IPS-20b (cell line): ENCODE data around the gene ZNF43.
"Not testable (repeated sequence)": the region's sequence is repeated elsewhere in the genome, so short reads cannot be mapped to it uniquely, and the experiment has no call there.

ENCODE experiments used
- H3K27ac ChIP-seq: one replicate; pipeline ENCODE4 v1.5.1; 2013; ENCODE audit warnings: low read length
- H3K27me3 ChIP-seq: 2 replicates; pipeline ENCODE4 v1.6.1; 2013; ENCODE audit warnings: mild to moderate bottlenecking, low read length, inconsistent platforms; ENCODE audit not compliant: insufficient read depth
- H3K36me3 ChIP-seq: 2 replicates; pipeline ENCODE4 v1.6.1; 2013; ENCODE audit warnings: low read depth, mild to moderate bottlenecking, inconsistent platforms, low read length, moderate library complexity; ENCODE audit not compliant: insufficient read depth
- H3K4me1 ChIP-seq: 2 replicates; pipeline ENCODE4 v1.6.1; 2013; ENCODE audit warnings: mild to moderate bottlenecking, control low read depth, inconsistent platforms, low read length, moderate library complexity; ENCODE audit not compliant: insufficient read depth
- H3K4me3 ChIP-seq: 2 replicates; pipeline ENCODE4 v1.5.1; 2013; ENCODE audit warnings: mild to moderate bottlenecking, low read length, inconsistent platforms
- H3K9ac ChIP-seq: 2 replicates; pipeline ENCODE4 v1.6.1; 2013; ENCODE audit warnings: low read depth, mild to moderate bottlenecking, inconsistent platforms, low read length, moderate library complexity
- H3K9me3 ChIP-seq: 2 replicates; pipeline ENCODE4 v1.6.1; 2013; ENCODE audit warnings: mild to moderate bottlenecking, low read depth, low read length, inconsistent platforms; ENCODE audit not compliant: insufficient read depth

Gene ZNF43

GRCh38 chr19:21789466-21790085 lies 46.4 kb downstream of the ZNF43 start:
- peaks cover 7% of the 10 kb centered on the region for H3K9me3 ChIP-seq
- H3K27ac ChIP-seq, result no peak overlapping the region
- H3K4me3 ChIP-seq, result no peak overlapping the region

GRCh38 chr19:21786936-21787335 lies 49.0 kb downstream of the ZNF43 start:
- Histone ChIP-seq H3K9ac (no peak overlapping the region), H3K4me3 (no peak overlapping the region), H3K9me3 (peaks cover 7% of the 10 kb centered on the region), H3K4me1 (no peaks in the 10 kb centered on the region), H3K36me3 (no peaks in the 10 kb centered on the region), H3K27ac (no peak overlapping the region), H3K27me3 (no peaks in the 10 kb centered on the region)

More at GRCh38 chr19:21789466-21790085, 46.4 kb downstream of the ZNF43 start:
- no peak overlapping the region for H3K9ac ChIP-seq
- H3K27me3 ChIP-seq, result no peaks in the 10 kb centered on the region
- H3K36me3 ChIP-seq, result no peaks in the 10 kb centered on the region
- H3K4me1 ChIP-seq, result no peaks in the 10 kb centered on the region

- not testable (repeated sequence) for H3K4me3 ChIP-seq, H3K27ac ChIP-seq, H3K36me3 ChIP-seq, H3K27me3 ChIP-seq, H3K9ac ChIP-seq, H3K4me1 ChIP-seq
- H3K9me3 ChIP-seq, result peaks cover 11% of the 10 kb centered on the region; the same call in 1 of the 2 replicates
Measured at GRCh38 chr19:21775792-21776191, 60.2 kb downstream of the ZNF43 start.

- H3K27me3 ChIP-seq, result no peaks in the 10 kb centered on the region
- H3K36me3 ChIP-seq, result peaks cover 38% of the 10 kb centered on the region
- H3K27ac ChIP-seq, result no peak within 1 kb of the TSS
- H3K9me3 ChIP-seq, result no peaks in the 10 kb centered on the region
- no peaks in the 10 kb centered on the region; the same call in 1 of the 2 replicates for H3K4me1 ChIP-seq
- H3K9ac ChIP-seq, result peak within 1 kb of the TSS; percentile 91
- H3K4me3 ChIP-seq, result peak within 1 kb of the TSS; percentile 97
Measured at GRCh38 chr19:21767065-21767800, 68.7 kb downstream of the ZNF43 start, which contains the start of gene ZNF100. TSS of gene ZNF100 (minus strand) at chr19:21767579. CDS start at chr19:21767429, 150 bp downstream.

GRCh38 chr19:21766705-21767064 lies 69.3 kb downstream of the ZNF43 start:
- not testable (repeated sequence) for H3K27ac ChIP-seq, H3K9me3 ChIP-seq, H3K27me3 ChIP-seq, H3K4me1 ChIP-seq
- Histone ChIP-seq H3K9ac (peak overlapping the region; percentile 91), H3K36me3 (peaks cover 43% of the 10 kb centered on the region), H3K4me3 (peak overlapping the region; percentile 97)

GRCh38 chr19:21765151-21765550 lies 70.8 kb downstream of the ZNF43 start:
- no peak overlapping the region for H3K9ac ChIP-seq
- H3K4me3 ChIP-seq, result peak overlapping the region; percentile 97; the same call in 1 of the 2 replicates
- no peaks in the 10 kb centered on the region for H3K9me3 ChIP-seq
- peaks cover 58% of the 10 kb centered on the region for H3K36me3 ChIP-seq
- H3K4me1 ChIP-seq, result no peaks in the 10 kb centered on the region; the same call in 1 of the 2 replicates
- H3K27me3 ChIP-seq, result no peaks in the 10 kb centered on the region
- no peak overlapping the region for H3K27ac ChIP-seq

GRCh38 chr19:21761547-21761946 lies 74.4 kb downstream of the ZNF43 start:
- H3K36me3 ChIP-seq, result peaks cover 92% of the 10 kb centered on the region

GRCh38 chr19:21758296-21758695 lies 77.7 kb downstream of the ZNF43 start:
- no peak overlapping the region for H3K27ac ChIP-seq
- H3K36me3 ChIP-seq, result peaks cover 86% of the 10 kb centered on the region
- H3K27me3 ChIP-seq, result no peaks in the 10 kb centered on the region
- H3K4me1 ChIP-seq, result no peaks in the 10 kb centered on the region
- no peak overlapping the region for H3K9ac ChIP-seq
- no peak overlapping the region for H3K4me3 ChIP-seq
- H3K9me3 ChIP-seq, result no peaks in the 10 kb centered on the region

More at GRCh38 chr19:21761547-21761946, 74.4 kb downstream of the ZNF43 start:
- H3K4me1 ChIP-seq, H3K27me3 ChIP-seq, H3K27ac ChIP-seq, H3K9me3 ChIP-seq, H3K9ac ChIP-seq, H3K4me3 ChIP-seq: not testable (repeated sequence)

GRCh38 chr19:21755555-21755954 lies 80.4 kb downstream of the ZNF43 start:
- peaks cover 82% of the 10 kb centered on the region for H3K36me3 ChIP-seq
- H3K9me3 ChIP-seq, H3K27ac ChIP-seq, H3K27me3 ChIP-seq, H3K9ac ChIP-seq, H3K4me3 ChIP-seq, H3K4me1 ChIP-seq: not testable (repeated sequence)
